CD4-positive, alpha-beta T cell treated with Interleukin-17A for 4 hours (primary cell): ENCODE results near the gene SH2B3.

Source experiments
- DNase-seq: peaks from one replicate; pipeline ENCODE4 v3.0.0-alpha.2; 2020; ENCODE audit warnings: mixed read lengths

Gene SH2B3

GRCh38 chr12:111409780-111410430, 4.2 kb downstream of the SH2B3 start:
- DNase-seq = peak; percentile 63

- DNase-seq = no peak
Observed at GRCh38 chr12:111410431-111411184, 4.9 kb downstream of the SH2B3 start.

- DNase-seq = no peak
Observed at GRCh38 chr12:111411185-111411764, 5.6 kb downstream of the SH2B3 start.

- DNase-seq = peak; percentile 58
Observed at GRCh38 chr12:111412007-111412829, 6.5 kb downstream of the SH2B3 start.

- no peak for DNase-seq
Observed at GRCh38 chr12:111412830-111413441, 7.2 kb downstream of the SH2B3 start.

- DNase-seq = no peak
Observed at GRCh38 chr12:111413442-111414086, 7.8 kb downstream of the SH2B3 start.

- DNase-seq = no peak
Observed at GRCh38 chr12:111414711-111415252, 9.1 kb downstream of the SH2B3 start.

- no peak for DNase-seq
Observed at GRCh38 chr12:111417290-111417689, 11.6 kb downstream of the SH2B3 start.

GRCh38 chr12:111417784-111418593, 12.3 kb downstream of the SH2B3 start:
- DNase-seq = no peak

GRCh38 chr12:111418594-111418880, 12.8 kb downstream of the SH2B3 start:
- no peak for DNase-seq

GRCh38 chr12:111419784-111420183, 14.1 kb downstream of the SH2B3 start:
- no peak for DNase-seq

GRCh38 chr12:111420494-111420893, 14.8 kb downstream of the SH2B3 start:
- DNase-seq = no peak

- peak; percentile 22 for DNase-seq
Observed at GRCh38 chr12:111424189-111424792, 18.6 kb downstream of the SH2B3 start.

- peak; percentile 15 for DNase-seq
Observed at GRCh38 chr12:111424793-111425251, 19.1 kb downstream of the SH2B3 start.

- peak; percentile 24 for DNase-seq
Observed at GRCh38 chr12:111425655-111426054, 19.9 kb downstream of the SH2B3 start.

GRCh38 chr12:111426344-111427185, 20.8 kb downstream of the SH2B3 start:
- peak; percentile 59 for DNase-seq

GRCh38 chr12:111427417-111428074, 21.8 kb downstream of the SH2B3 start:
- DNase-seq = no peak

- DNase-seq = no peak
Observed at GRCh38 chr12:111428081-111428727, 22.5 kb downstream of the SH2B3 start.
